Activated naive CD8-positive, alpha-beta T cell treated with anti-CD3 and anti-CD28 coated beads, Interleukin-2, amount 50 U/mL, for 24 hours (primary cell): ENCODE results near the gene DNAH14.
"Not testable (repeated sequence)": the region's sequence is repeated elsewhere in the genome, so short reads cannot be mapped to it uniquely, and the experiment has no call there.

Experiments
- ATAC-seq: fragments of 150-1000 bp; cut with Tn5 transposase; one replicate; pipeline ENCODE4 v1.10.0; 2021
- DNase-seq: peaks from one replicate; pipeline ENCODE4 v3.0.0; 2021
- H3K27ac Mint-ChIP-seq: one replicate; pipeline ENCODE4 v1.8.0; 2021; ENCODE audit warnings: mild to moderate bottlenecking, mixed read lengths
- H3K27me3 Mint-ChIP-seq: one replicate; pipeline ENCODE4 v1.8.0; 2021; ENCODE audit warnings: mixed read lengths
- H3K36me3 Mint-ChIP-seq: one replicate; pipeline ENCODE4 v1.8.0; 2021; ENCODE audit warnings: low read depth, mixed read lengths
- H3K4me1 Mint-ChIP-seq: one replicate; pipeline ENCODE4 v1.8.0; 2021; ENCODE audit warnings: mixed read lengths
- H3K4me3 Mint-ChIP-seq: one replicate; pipeline ENCODE4 v1.8.0; 2021; ENCODE audit warnings: mild to moderate bottlenecking, moderate library complexity, mixed read lengths
- H3K9me3 Mint-ChIP-seq: one replicate; pipeline ENCODE4 v1.8.0; 2021; ENCODE audit warnings: mixed read lengths

The DNAH14 gene

DNA sequence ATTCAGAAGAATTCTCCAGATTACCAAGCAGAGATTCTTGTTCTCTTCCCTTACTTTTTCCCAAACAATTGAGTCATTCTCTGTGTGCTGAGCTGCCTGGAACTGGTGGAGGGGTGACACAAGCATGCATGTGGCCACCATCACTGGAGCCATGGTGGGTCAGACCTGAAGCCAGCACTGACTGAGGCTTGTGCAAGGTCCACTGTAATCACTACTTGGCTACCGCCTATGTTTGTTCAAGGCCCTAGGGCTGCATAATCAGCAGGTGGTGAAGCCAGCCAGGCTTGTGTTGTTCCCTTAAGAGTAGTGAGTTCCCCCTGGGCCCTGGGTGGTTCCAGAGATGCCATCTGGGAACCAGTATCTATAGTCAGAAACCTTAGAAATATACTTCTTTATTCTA is 183.8 kb downstream of the DNAH14 start:
- DNase-seq (no peak), ATAC-seq (no peak)
- H3K4me3 Mint-ChIP-seq = no peak overlapping the region
- no peak overlapping the region for H3K27ac Mint-ChIP-seq
- H3K9me3 Mint-ChIP-seq = no peaks in the 10 kb centered on the region
- H3K4me1 Mint-ChIP-seq = no peaks in the 10 kb centered on the region
- H3K27me3 Mint-ChIP-seq = peaks cover 5% of the 10 kb centered on the region
- no peaks in the 10 kb centered on the region for H3K36me3 Mint-ChIP-seq

DNA sequence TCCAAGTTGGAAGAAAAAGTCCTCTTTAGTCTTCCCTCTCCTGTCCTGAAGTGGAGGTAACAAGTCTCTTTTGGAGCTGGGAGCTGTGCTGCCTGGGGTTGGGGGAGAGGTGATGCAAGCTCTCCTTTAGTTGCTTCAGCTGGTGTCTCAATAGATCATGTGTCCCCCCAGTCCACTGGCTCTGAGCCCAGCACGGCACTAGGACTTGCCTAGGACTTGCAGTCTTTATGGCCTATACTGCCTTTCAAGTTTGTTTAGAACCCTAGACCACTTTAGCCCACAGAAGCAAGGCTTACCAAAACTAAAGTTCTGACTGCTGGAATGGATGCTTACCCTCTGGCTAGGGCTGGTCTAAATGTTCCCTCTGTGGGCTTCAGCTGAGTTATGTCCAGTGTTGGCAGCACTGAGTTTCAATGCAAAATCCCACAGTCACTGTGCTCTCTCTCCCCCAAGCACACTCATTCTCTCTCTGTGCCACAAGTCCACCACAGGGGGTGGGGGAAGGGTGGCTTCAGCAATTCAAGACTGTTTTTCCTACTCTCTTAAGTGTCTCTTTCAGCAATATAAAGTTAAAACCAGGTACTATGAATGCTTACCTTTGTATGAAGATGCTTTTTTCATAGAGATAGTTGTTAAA is 185.0 kb downstream of the DNAH14 start:
- H3K36me3 Mint-ChIP-seq = no peaks in the 10 kb centered on the region
- no peak overlapping the region for H3K27ac Mint-ChIP-seq
- DNase-seq (no peak), ATAC-seq (no peak)
- no peaks in the 10 kb centered on the region for H3K9me3 Mint-ChIP-seq
- peaks cover 5% of the 10 kb centered on the region for H3K27me3 Mint-ChIP-seq
- no peaks in the 10 kb centered on the region for H3K4me1 Mint-ChIP-seq
- H3K4me3 Mint-ChIP-seq = no peak overlapping the region

DNA sequence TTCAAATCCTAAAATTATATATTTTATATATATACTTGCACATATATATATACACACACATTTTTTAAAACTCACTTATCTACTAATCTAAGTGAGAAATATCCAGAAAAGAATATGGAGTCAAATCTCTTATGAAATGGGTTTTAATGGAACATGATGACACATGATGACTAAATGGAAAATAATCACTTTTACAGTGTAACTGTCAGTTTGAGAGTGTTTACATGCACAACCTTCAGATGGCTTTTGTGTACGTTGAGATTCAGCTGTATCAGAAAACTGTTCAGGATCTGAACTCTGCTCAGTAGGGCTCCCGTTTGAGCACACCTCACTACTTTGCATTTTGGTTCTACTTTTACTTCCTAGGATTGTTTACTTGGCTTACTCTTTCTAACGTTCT is 189.8 kb downstream of the DNAH14 start:
- no peak for ATAC-seq
- H3K27ac Mint-ChIP-seq = no peak overlapping the region
- H3K9me3 Mint-ChIP-seq = no peaks in the 10 kb centered on the region
- H3K4me1 Mint-ChIP-seq = no peaks in the 10 kb centered on the region
- H3K36me3 Mint-ChIP-seq = no peaks in the 10 kb centered on the region
- peaks cover 2% of the 10 kb centered on the region for H3K27me3 Mint-ChIP-seq
- no peak for DNase-seq
- no peak overlapping the region for H3K4me3 Mint-ChIP-seq

DNA sequence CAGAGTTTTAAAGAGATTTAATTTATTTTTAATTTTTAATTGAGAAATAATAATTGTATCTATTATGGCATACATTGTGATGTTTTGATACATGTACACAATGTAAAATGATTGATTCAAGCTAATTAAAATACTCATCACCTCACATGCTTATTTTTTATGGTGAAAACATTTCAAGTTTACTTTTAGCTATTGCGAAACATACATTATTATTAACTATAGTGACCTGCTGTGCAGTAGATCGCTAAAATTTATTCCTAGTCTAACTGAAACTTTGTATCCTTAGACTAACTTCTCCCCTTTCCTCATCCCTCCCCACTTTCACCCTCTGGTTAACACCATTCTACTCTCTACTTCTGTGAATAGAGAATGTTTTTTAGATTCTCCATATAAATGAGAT is 191.6 kb downstream of the DNAH14 start:
- no peaks in the 10 kb centered on the region for H3K36me3 Mint-ChIP-seq
- H3K9me3 Mint-ChIP-seq = no peaks in the 10 kb centered on the region
- no peak overlapping the region for H3K4me3 Mint-ChIP-seq
- no peak for ATAC-seq
- no peaks in the 10 kb centered on the region for H3K4me1 Mint-ChIP-seq
- DNase-seq = no peak
- H3K27ac Mint-ChIP-seq = no peak overlapping the region
- H3K27me3 Mint-ChIP-seq = peaks cover 2% of the 10 kb centered on the region

DNA sequence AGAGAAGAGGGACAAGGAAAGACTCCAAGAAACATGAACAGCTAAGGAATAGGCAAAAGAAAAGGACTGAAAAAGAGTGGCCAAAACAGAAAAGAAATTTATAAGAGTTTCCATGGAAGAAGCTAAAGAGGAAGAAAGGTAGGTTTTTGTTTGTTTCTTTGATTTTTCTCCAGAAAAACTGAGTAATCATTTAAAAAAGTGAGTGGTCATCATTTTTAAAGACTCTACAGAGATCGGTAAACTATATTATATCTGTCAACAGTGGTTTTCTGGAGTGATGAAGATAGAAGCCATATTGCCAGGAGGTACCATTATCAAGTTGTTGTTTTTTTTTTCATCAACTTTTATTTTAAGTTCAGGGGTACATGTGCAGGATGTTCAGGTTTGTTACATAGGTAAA is 202.4 kb downstream of the DNAH14 start:
- no peak overlapping the region for H3K27ac Mint-ChIP-seq
- no peaks in the 10 kb centered on the region for H3K4me1 Mint-ChIP-seq

DNA sequence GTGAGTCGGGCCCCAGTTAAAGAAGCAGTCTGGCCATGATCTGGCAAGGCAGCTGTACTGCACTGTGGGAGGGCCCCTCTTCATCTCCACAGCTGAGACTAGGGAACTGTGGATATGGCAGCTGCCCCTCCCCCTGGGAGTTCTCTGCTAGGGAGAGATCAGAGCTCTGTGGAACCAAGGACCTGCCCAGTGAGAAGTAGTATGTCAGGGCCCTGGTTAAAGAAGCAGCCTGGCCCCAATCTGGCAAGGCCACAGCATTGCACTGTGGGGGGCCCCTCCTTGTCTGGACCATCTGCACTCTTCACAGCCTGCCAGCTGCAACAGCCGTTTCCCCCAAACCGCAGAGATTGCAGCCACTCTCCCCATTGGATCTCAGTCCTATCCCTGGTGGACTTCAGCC is 208.5 kb downstream of the DNAH14 start:
- Mint-ChIP-seq H3K36me3 (peaks cover 1% of the 10 kb centered on the region), H3K27me3 (peaks cover 3% of the 10 kb centered on the region), H3K9me3 (peaks cover 19% of the 10 kb centered on the region), H3K27ac (no peak overlapping the region), H3K4me1 (no peaks in the 10 kb centered on the region), H3K4me3 (no peak overlapping the region)
- no peak for ATAC-seq
- no peak for DNase-seq

More for the DNA sequence above, 202.4 kb downstream of the DNAH14 start:
- peaks cover 19% of the 10 kb centered on the region for H3K9me3 Mint-ChIP-seq
- DNase-seq (no peak), ATAC-seq (no peak)
- H3K4me3 Mint-ChIP-seq = no peak overlapping the region
- H3K36me3 Mint-ChIP-seq = no peaks in the 10 kb centered on the region
- H3K27me3 Mint-ChIP-seq = no peaks in the 10 kb centered on the region

DNA sequence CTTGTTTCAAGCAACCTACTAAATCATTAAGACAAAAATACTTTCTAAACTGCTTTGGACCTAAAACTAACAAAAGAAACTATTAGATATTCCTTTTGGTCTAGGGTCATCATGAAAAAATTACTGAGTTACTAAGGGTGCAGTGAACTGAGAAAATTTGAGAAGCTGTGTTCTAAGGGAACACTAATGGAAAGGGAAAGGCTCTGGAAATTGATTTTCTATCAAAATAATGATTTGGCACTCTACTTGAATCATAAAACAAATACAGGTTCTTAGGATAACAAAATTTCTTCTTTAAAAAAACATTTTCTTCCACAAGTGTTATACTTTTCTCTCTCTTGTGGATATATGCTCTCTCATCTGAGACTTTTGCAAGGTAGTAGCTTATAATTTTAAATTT is 213.5 kb downstream of the DNAH14 start:
- DNase-seq (no peak), ATAC-seq (no peak)
- Mint-ChIP-seq H3K4me3 (no peak overlapping the region), H3K27me3 (peaks cover 3% of the 10 kb centered on the region), H3K4me1 (no peaks in the 10 kb centered on the region), H3K36me3 (peaks cover 1% of the 10 kb centered on the region), H3K27ac (no peak overlapping the region), H3K9me3 (no peaks in the 10 kb centered on the region)

DNA sequence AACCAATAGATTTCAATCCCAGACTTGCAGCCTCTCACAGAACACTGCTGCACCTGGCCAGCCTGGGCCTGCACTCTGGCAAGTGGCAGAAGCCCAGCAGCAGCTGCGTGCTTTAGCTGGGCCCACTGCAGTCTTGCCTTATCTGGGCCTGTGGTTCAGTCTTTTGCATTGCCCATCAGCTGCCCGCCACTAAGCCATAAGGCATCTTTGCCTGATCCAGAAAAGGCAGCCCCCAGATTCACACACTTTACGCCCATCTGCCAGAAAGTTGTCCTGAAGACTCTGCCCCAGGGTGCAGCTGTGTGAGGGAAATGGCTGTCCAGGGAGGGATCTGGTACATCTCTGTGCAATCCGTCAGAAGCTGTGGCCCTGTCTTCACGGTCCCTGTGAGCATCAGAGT is 217.0 kb downstream of the DNAH14 start:
- DNase-seq (no peak), ATAC-seq (no peak)
- no peaks in the 10 kb centered on the region for H3K36me3 Mint-ChIP-seq
- H3K9me3 Mint-ChIP-seq = no peaks in the 10 kb centered on the region
- H3K4me3 Mint-ChIP-seq = no peak overlapping the region
- H3K4me1 Mint-ChIP-seq = no peaks in the 10 kb centered on the region
- H3K27me3 Mint-ChIP-seq = no peaks in the 10 kb centered on the region
- H3K27ac Mint-ChIP-seq = no peak overlapping the region

DNA sequence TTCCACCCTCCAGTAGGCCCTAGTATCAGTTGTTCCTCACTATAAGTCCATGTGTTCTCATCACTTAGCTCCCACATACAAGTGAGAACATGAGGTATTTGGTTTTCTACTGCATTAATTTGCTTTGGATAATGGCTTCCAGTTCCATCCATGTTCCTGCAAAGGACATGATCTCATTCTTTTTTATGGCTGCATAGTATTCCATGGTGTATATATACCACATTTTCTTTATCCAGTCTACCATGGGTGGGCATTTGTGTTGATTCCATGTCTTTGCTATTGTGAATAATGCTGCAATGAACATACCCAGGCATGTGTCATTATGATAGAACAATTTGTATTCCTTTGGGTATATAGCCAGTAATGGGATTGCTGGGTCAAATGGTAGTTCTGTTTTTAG is 218.3 kb downstream of the DNAH14 start:
- not testable (repeated sequence) for DNase-seq, H3K9me3 Mint-ChIP-seq, H3K27me3 Mint-ChIP-seq, ATAC-seq, H3K36me3 Mint-ChIP-seq, H3K27ac Mint-ChIP-seq, H3K4me1 Mint-ChIP-seq
- peak overlapping the region; percentile 5 for H3K4me3 Mint-ChIP-seq

DNA sequence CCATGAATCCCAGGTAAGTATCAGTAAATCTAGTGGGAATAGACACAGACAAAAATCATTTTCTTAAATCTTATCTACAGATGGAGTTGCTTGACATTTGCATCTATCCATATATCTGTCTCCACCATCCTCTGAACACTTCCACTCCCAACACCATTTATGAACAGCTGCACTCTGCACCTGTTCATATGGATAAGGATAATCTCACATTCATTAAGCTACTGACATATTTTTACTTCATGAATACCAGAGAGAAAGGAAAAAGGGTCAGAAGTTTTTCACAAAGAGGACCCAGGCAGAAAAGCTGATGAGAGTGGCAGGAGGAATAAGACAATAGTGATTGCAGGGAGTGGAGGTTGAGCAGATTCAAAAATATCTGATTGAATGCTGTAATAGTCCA is 222.6 kb downstream of the DNAH14 start:
- DNase-seq (no peak), ATAC-seq (no peak)
- Mint-ChIP-seq H3K9me3 (no peaks in the 10 kb centered on the region), H3K27ac (no peak overlapping the region), H3K27me3 (peaks cover 2% of the 10 kb centered on the region), H3K4me3 (no peak overlapping the region), H3K4me1 (peaks cover 6% of the 10 kb centered on the region), H3K36me3 (no peaks in the 10 kb centered on the region)

DNA sequence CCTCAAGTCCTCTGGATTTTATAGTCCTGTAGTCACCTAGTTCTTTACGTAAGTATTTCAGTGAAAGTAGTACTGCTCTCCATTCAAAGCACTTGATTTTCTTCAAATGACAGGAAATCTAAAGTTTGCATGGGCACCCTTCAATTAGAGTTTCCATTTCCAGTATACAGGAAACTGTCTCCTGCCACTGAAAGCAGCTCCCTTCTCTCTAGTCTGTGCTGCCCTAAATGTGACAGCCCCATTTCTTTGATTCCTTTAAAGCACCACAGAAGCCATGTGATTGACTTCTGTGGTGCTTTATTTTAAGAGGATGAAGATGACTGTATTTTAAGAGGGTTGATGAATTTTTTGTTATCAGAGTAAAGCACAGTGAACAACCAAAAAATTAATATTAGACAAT is 226.1 kb downstream of the DNAH14 start:
- Mint-ChIP-seq H3K27me3 (peaks cover 2% of the 10 kb centered on the region), H3K4me1 (peaks cover 6% of the 10 kb centered on the region), H3K27ac (no peak overlapping the region), H3K9me3 (no peaks in the 10 kb centered on the region), H3K4me3 (no peak overlapping the region), H3K36me3 (no peaks in the 10 kb centered on the region)
- ATAC-seq (no peak), DNase-seq (no peak)

DNA sequence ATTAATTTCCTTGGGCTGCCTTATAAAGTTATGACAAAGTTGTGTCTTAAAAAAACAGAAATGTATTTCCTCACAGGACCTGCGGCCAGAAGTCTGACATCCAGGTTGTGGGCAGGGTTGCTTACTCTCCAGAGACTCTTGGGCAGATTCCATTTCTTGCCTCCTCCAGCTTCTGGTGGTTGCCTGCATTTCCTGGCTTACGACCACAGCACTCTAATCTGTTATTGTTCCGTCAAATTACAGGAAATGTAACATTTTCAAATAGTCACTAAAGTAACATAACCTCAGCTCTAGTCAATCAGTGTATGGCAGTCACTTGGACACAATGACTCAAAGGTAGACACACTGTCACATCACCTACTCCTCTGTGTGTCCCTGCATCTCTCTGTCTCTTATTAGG is 226.8 kb downstream of the DNAH14 start:
- H3K4me1 Mint-ChIP-seq = peaks cover 6% of the 10 kb centered on the region
- no peaks in the 10 kb centered on the region for H3K9me3 Mint-ChIP-seq
- peak; percentile 24 for ATAC-seq
- no peak overlapping the region for H3K27ac Mint-ChIP-seq
- no peak for DNase-seq
- peaks cover 2% of the 10 kb centered on the region for H3K27me3 Mint-ChIP-seq
- no peaks in the 10 kb centered on the region for H3K36me3 Mint-ChIP-seq
- no peak overlapping the region for H3K4me3 Mint-ChIP-seq

DNA sequence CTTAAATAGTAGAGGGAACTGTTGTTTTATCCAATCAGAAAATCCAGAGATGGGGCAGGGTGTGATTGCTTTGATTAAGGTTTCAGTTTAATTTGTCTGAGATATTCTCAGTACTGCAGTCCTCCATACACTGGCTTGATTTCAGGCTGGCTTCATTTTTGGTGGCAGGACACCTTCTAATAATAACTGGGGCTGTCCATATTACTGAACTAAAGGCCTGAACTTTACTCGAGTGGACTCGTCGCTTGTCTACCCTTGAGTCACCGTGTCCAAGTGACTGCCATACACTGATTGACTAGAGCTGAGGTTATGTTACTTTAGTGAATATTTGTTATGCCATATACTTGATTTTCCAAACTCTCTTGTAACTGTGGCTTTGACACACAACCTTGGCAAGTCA is 228.8 kb downstream of the DNAH14 start:
- no peak for ATAC-seq
- Mint-ChIP-seq H3K9me3 (no peaks in the 10 kb centered on the region), H3K27me3 (peaks cover 4% of the 10 kb centered on the region), H3K4me3 (no peak overlapping the region), H3K4me1 (peaks cover 6% of the 10 kb centered on the region), H3K36me3 (no peaks in the 10 kb centered on the region), H3K27ac (no peak overlapping the region)
- DNase-seq = no peak

DNA sequence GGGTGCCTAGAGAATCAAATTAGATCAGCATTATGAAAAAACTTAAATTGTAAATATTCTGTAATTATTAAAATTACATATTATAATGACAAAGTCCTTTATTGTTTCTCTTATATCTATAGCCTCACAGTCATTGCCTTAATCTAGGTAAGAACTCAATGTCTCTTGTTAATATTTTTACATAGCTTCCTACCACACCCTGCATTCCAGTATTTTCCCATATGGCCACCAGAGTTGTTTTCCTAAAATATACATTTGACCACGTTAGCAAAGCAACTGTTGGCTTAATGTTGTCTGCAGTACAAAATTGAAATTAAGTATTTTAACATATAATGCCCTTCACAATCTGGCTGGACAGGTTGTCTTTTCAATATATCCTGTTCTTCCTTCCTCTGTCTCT is 230.3 kb downstream of the DNAH14 start:
- Mint-ChIP-seq H3K27me3 (peaks cover 5% of the 10 kb centered on the region), H3K4me3 (no peak overlapping the region), H3K4me1 (peaks cover 6% of the 10 kb centered on the region), H3K27ac (no peak overlapping the region), H3K9me3 (no peaks in the 10 kb centered on the region), H3K36me3 (no peaks in the 10 kb centered on the region)
- ATAC-seq (no peak), DNase-seq (no peak)

DNA sequence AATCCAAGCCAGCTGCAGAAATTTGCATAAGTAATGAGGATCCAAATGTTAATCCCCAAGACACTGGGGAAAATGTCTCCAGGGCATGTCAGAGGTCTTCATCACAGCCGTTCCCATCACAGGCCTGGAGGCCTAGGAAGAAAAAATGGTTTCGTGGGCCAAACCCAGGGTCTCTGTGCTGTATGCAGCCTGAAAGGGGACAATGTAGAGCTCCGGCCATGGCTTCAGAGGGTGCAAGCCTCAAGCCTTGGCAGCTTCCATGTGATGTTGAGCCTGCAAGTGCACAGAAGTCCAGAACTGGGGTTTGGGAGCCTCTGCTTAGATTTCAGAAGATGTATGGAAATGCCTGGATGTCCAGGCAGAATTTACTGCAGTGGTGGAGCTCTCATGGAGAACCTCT is 247.9 kb downstream of the DNAH14 start:
- not testable (repeated sequence) for ATAC-seq, H3K27ac Mint-ChIP-seq

DNA sequence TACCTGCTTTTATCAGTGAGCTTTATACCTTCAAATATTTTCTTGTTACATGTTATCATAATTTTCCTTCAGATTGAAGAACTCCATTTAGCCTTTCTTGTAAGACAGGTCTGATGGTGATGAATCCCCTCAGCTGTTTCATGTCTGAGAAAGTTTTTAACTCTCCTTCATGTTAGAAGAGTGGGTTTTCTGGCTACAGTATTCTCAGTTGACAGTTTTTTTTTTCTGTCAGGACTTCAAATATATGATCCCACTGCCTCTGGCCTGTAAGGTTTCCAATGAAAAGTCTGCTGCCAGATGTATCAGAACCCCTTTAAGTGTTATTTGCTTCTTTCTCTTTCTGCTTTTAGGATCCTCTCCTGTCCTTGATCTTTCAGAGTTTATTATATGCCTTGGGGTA is 250.2 kb downstream of the DNAH14 start:
- H3K9me3 Mint-ChIP-seq = peaks cover 44% of the 10 kb centered on the region
- no peak for DNase-seq
- no peaks in the 10 kb centered on the region for H3K4me1 Mint-ChIP-seq
- no peak for ATAC-seq
- peaks cover 6% of the 10 kb centered on the region for H3K27me3 Mint-ChIP-seq
- H3K4me3 Mint-ChIP-seq = no peak overlapping the region
- H3K27ac Mint-ChIP-seq = no peak overlapping the region
- peaks cover 2% of the 10 kb centered on the region for H3K36me3 Mint-ChIP-seq

More for the DNA sequence above, 247.9 kb downstream of the DNAH14 start:
- not testable (repeated sequence) for DNase-seq, H3K4me1 Mint-ChIP-seq, H3K4me3 Mint-ChIP-seq, H3K27me3 Mint-ChIP-seq, H3K36me3 Mint-ChIP-seq
- peaks cover 44% of the 10 kb centered on the region for H3K9me3 Mint-ChIP-seq
